ENCODE measurements around the gene DNM3.

Gene DNM3

DNA sequence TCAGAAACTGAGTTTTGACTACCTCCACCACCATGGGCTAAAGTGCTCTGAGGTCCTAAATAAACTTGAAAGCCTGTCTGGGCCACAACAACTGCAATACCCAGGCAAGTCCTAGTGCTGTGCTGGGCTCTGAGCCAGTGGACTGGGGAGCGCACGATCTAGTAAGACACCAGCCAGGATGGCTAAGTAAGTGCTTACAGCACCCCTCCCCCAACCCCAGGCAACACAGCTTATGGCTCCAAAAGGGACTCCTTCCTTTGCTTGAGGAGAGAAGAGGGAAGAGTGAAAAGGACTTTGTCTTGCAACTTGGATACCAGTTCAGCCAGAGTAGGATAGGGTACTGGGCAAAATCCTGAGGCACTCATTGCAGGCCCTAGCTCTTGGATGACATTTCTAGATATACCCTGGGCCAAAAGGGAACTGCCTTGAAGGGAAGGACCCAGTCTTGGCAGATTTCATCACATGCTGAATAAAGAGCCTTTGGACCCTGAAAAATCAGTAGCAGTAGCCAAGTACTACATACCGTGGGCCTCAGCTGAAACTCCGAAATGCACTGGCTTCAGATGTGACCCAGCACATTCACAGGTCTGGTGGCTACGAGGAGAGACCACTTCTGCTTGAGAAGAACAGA is 580.8 kb downstream of the DNM3 start:
- no peak overlapping the region for H2AFZ ChIP-seq (ENCODE audit: low read length)
- no peaks in the 10 kb centered on the region for H3F3A ChIP-seq (ENCODE audit: insufficient read depth, low read length)
- H3K4me2 ChIP-seq (ENCODE audit: low read length) = no peak overlapping the region
- H4K20me1 ChIP-seq (ENCODE audit: insufficient read depth, low read length) = no peaks in the 10 kb centered on the region
- H3K27ac ChIP-seq (ENCODE audit: low read depth, low read length, poor library complexity, severe bottlenecking) = no peak overlapping the region
- no peak overlapping the region for H3K9ac ChIP-seq (ENCODE audit: low read length)
- H3K27me3 ChIP-seq (ENCODE audit: insufficient read depth, low read length) = no peaks in the 10 kb centered on the region
- H3K79me2 ChIP-seq (ENCODE audit: insufficient read depth, low read length) = no peaks in the 10 kb centered on the region
- TF ChIP-seq, protein P1, sequence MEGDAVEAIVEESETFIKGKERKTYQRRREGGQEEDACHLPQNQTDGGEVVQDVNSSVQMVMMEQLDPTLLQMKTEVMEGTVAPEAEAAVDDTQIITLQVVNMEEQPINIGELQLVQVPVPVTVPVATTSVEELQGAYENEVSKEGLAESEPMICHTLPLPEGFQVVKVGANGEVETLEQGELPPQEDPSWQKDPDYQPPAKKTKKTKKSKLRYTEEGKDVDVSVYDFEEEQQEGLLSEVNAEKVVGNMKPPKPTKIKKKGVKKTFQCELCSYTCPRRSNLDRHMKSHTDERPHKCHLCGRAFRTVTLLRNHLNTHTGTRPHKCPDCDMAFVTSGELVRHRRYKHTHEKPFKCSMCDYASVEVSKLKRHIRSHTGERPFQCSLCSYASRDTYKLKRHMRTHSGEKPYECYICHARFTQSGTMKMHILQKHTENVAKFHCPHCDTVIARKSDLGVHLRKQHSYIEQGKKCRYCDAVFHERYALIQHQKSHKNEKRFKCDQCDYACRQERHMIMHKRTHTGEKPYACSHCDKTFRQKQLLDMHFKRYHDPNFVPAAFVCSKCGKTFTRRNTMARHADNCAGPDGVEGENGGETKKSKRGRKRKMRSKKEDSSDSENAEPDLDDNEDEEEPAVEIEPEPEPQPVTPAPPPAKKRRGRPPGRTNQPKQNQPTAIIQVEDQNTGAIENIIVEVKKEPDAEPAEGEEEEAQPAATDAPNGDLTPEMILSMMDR (IDR thresholded peaks at IDR 0.05; ENCODE audit: low read length) = no peak
- TF ChIP-seq EZH2 (IDR thresholded peaks at IDR 0.05; ENCODE audit: borderline replicate concordance, low read length) = no peak
- no peaks in the 10 kb centered on the region for H3K36me3 ChIP-seq (ENCODE audit: insufficient read depth, low read length)
- no peaks in the 10 kb centered on the region for H3K4me1 ChIP-seq (ENCODE audit: insufficient read depth, low read length, severe bottlenecking)
- no peaks in the 10 kb centered on the region for H3K9me3 ChIP-seq (ENCODE audit: low read length)
- no peaks in the 10 kb centered on the region for H3K9me2 ChIP-seq (ENCODE audit: low read depth, low read length)
- H3K4me3 ChIP-seq (ENCODE audit: low read depth, low read length, poor library complexity, severe bottlenecking) = no peak overlapping the region

DNA sequence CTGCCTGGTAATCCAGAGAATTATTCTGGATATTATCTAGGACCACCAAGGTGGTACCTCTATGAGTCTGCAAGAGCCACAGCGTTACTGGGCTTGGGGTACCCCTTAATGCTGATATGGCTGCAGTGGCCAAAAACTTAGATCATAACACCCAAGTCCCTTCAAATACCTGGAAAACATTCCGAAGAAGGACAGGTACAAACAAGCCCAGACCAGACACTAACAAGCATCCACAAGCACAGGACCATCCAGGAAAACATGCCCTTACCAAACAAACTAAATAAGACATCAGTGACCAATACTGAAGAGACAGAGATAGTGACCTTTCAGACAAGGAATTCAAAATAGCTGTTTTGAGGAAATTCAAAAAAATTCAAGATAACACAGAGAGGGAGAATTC is 582.0 kb downstream of the DNM3 start:
- no peaks in the 10 kb centered on the region for H3F3A ChIP-seq (ENCODE audit: insufficient read depth, low read length)
- H4K20me1 ChIP-seq (ENCODE audit: insufficient read depth, low read length) = no peaks in the 10 kb centered on the region
- H3K4me1 ChIP-seq (ENCODE audit: insufficient read depth, low read length, severe bottlenecking) = no peaks in the 10 kb centered on the region
- H3K27ac ChIP-seq (ENCODE audit: low read depth, low read length, poor library complexity, severe bottlenecking) = no peak overlapping the region
- H3K36me3 ChIP-seq (ENCODE audit: insufficient read depth, low read length) = no peaks in the 10 kb centered on the region
- no peak overlapping the region for H3K4me3 ChIP-seq (ENCODE audit: low read depth, low read length, poor library complexity, severe bottlenecking)
- H3K9me3 ChIP-seq (ENCODE audit: low read length) = no peaks in the 10 kb centered on the region
- H3K9me2 ChIP-seq (ENCODE audit: low read depth, low read length) = no peaks in the 10 kb centered on the region
- H3K79me2 ChIP-seq (ENCODE audit: insufficient read depth, low read length) = no peaks in the 10 kb centered on the region
- TF ChIP-seq EZH2 (IDR thresholded peaks at IDR 0.05; ENCODE audit: borderline replicate concordance, low read length) = no peak
- TF ChIP-seq, protein P1 (IDR thresholded peaks at IDR 0.05; ENCODE audit: low read length) = no peak
- H3K4me2 ChIP-seq (ENCODE audit: low read length) = no peak overlapping the region
- no peak overlapping the region for H3K9ac ChIP-seq (ENCODE audit: low read length)
- no peak overlapping the region for H2AFZ ChIP-seq (ENCODE audit: low read length)
- no peaks in the 10 kb centered on the region for H3K27me3 ChIP-seq (ENCODE audit: insufficient read depth, low read length)

DNA sequence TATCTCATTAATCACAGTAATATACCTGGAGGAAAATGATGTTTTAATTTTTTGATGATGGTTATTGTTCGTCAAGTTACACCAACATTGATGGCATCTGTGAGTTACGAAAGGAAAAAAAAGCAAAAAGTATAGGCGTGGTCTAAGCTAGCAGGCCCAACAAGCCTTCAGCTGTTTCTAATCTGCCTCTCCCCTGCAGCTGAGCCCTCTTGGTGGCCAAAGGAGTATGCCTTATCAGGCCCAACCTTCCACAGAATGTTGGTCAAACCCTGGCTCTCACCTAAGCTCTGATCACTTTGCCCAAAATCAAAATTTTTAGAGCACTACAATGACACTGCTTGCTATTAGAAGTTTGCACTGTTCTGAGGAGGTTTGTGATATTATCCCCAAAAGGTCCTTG is 584.0 kb downstream of the DNM3 start:
- Histone ChIP-seq H3K9me3 (ENCODE audit: low read length) (no peaks in the 10 kb centered on the region), H2AFZ (ENCODE audit: low read length) (no peak overlapping the region), H3K4me3 (ENCODE audit: low read depth, low read length, poor library complexity, severe bottlenecking) (no peak overlapping the region), H3K4me1 (ENCODE audit: insufficient read depth, low read length, severe bottlenecking) (no peaks in the 10 kb centered on the region), H3K36me3 (ENCODE audit: insufficient read depth, low read length) (no peaks in the 10 kb centered on the region), H3K27me3 (ENCODE audit: insufficient read depth, low read length) (no peaks in the 10 kb centered on the region), H3K27ac (ENCODE audit: low read depth, low read length, poor library complexity, severe bottlenecking) (no peak overlapping the region), H3F3A (ENCODE audit: insufficient read depth, low read length) (no peaks in the 10 kb centered on the region), H4K20me1 (ENCODE audit: insufficient read depth, low read length) (no peaks in the 10 kb centered on the region), H3K4me2 (ENCODE audit: low read length) (no peak overlapping the region), H3K79me2 (ENCODE audit: insufficient read depth, low read length) (no peaks in the 10 kb centered on the region), H3K9ac (ENCODE audit: low read length) (no peak overlapping the region), H3K9me2 (ENCODE audit: low read depth, low read length) (no peaks in the 10 kb centered on the region)
- no peak for TF ChIP-seq EZH2 (IDR thresholded peaks at IDR 0.05; ENCODE audit: borderline replicate concordance, low read length)
- TF ChIP-seq, protein P1 (IDR thresholded peaks at IDR 0.05; ENCODE audit: low read length) = no peak

All from OCI-LY1 (cell line).